ENCODE results near the gene TNFRSF8.
A peak's percentile ranks its signal among the peaks of the same experiment; 100 is the strongest.

Gene TNFRSF8

GRCh38 chr1:12176298-12177118, 113.4 kb downstream of the TNFRSF8 start:
- DNase-seq (ENCODE audit: low read depth): no peak

DNA sequence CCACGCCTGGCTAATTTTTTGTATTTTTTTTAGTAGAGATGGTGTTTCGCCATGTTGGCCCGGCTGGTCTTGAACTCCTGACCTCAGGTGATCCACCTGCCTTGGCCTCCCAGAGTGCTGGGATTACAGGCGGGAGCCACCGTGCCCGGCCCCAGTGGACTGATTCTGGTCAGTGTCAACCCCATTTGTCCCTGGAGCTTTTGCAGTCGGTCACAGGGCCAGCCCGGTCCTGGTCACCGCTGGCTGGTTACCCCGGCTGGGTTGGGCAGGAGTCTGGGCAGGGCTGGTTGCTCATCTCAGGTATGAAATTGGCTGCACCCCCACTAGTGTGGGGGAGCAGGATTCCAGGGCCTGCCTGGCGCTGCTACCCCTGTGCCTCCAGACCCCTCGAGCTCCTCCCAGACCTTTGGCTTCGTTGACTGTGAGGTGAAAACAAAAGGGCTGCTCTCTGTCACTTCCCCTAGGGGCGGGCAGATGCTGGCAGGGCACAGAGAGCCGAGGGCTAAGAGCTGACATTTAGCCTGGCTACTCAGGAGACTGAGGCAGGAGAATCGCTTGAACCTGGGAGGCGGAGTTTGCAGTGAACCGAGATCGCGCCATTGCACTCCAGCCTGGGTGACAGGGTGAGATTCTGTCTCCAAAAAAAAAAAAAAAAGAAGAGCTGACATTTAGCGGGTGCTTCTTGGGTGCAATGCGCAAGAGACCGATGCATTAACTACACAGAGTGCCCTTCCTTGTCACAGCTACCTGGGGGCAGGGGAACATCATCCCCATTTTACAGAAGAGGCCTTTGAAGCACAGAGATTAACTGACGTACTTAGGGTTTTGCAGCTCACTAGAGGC, 114.3 kb downstream of the TNFRSF8 start:
- DNase-seq (ENCODE audit: low read depth): no peak

GRCh38 chr1:12177999-12178441, 114.9 kb downstream of the TNFRSF8 start:
- DNase-seq (ENCODE audit: low read depth): peak; percentile 80

- no peak for DNase-seq (ENCODE audit: low read depth)
Measured at GRCh38 chr1:12178511-12178910, 115.4 kb downstream of the TNFRSF8 start.

DNA sequence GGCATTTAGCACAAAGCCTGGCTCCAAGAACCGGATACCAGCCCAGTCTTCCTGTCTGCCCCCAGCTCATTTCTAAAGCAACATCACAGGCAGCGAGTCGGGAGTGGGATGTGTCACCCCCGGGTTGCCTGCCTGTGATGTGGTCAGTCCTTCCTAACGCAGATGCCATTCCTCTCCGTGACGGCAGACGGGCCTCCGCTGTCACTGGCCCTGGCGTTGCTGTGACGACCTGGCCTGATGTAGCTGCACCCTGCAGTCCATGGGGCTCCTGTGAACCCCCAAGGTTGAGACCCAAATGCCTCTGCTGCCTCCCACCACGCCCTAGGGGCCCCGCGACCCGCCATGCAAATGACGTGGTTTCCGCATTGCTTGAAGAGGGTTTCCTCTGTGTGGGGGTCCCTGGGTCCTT, 116.0 kb downstream of the TNFRSF8 start:
- peak; percentile 57 for DNase-seq (ENCODE audit: low read depth)

DNA sequence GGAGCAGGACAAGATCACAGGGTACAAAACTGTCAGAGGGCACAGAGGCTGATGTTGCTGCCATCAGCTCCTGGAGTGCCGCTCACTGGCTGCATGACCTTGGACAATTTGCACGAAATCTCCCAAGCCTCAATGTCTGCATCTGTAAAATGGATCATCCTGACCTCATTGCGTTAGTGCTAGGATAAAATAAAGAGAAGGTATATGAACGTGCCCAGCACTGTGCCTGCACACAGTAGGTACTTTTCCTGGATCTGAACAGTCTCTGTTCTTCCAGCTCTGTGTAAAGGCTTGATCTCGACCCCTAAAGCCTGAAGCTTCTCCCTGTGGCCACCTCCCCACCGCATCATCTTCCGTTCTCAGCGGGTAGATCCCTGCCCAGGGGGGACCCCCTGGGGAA, 116.6 kb downstream of the TNFRSF8 start:
- no peak for DNase-seq (ENCODE audit: low read depth)

DNA sequence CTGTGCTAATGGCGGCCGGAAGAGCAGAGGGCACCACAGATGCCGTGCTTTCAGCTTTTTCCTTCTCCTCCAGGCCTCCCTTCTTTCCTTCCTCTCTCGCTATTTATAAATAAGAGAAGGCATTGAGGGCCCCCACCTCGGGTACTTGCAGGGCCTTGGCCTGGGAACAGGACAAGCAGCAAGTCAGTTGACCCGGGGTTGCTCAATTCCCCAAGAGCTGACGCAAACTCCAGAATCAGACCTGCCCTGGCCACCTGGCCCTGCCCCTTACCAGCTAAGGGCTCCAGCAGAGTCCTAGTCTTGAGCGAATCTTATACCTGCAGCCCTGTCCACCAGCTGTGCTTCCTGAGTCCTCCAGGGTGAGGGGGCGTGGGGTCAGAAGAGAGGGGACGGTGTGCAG, 117.2 kb downstream of the TNFRSF8 start:
- DNase-seq (ENCODE audit: low read depth): no peak

GRCh38 chr1:12180903-12181302, 117.8 kb downstream of the TNFRSF8 start:
- no peak for DNase-seq (ENCODE audit: low read depth)

GRCh38 chr1:12181568-12181967, 118.5 kb downstream of the TNFRSF8 start:
- no peak for DNase-seq (ENCODE audit: low read depth)

- no peak for DNase-seq (ENCODE audit: low read depth)
Measured at GRCh38 chr1:12182410-12182984, 119.4 kb downstream of the TNFRSF8 start.

GRCh38 chr1:12183095-12183794, 120.1 kb downstream of the TNFRSF8 start:
- no peak for DNase-seq (ENCODE audit: low read depth)

GRCh38 chr1:12184008-12184681, 121.0 kb downstream of the TNFRSF8 start:
- peak; percentile 77 for DNase-seq (ENCODE audit: low read depth)

DNA sequence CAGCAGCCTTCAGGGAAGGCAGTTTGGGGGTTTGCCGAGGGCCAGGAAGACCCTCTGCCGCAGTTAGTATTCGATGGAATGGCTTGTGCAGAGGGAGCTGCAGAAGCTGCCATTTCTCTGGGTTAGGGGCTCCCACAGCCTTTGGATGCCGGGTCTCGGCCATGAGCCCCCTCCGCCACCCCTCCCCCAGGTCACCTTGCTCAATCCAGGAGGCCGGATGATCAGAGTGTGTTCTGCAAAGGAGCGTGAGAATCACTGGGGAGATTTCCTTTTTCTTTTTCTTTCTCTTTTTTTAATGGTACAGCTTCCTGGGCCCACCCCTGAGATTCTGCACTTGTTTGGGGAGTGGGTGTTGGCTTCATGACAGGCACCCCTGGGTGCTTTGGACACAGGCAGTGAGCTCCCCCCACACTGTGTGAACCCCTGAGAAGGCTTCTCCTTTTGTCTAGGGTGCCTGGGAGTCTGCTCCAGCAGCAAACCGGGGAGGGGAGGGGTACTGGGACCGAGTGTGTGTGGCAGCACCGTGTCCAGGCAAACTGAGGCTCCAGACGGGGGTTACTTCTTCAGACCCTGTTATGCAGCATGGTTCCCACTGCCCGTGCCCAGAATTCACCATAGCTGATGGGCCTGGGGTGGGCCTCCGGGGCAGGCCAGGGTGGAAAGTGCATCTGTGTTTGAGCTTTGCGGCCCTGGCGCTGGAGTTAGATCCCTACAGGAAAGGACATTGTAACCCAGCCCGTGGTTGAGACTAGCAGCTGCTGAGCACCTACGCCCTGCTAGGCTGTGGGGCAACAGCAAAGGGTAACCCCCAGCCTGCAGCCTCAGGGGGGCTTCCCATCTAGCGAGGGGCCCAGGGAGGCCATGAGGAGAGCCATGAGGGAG, 122.2 kb downstream of the TNFRSF8 start:
- DNase-seq (ENCODE audit: low read depth): no peak

DNA sequence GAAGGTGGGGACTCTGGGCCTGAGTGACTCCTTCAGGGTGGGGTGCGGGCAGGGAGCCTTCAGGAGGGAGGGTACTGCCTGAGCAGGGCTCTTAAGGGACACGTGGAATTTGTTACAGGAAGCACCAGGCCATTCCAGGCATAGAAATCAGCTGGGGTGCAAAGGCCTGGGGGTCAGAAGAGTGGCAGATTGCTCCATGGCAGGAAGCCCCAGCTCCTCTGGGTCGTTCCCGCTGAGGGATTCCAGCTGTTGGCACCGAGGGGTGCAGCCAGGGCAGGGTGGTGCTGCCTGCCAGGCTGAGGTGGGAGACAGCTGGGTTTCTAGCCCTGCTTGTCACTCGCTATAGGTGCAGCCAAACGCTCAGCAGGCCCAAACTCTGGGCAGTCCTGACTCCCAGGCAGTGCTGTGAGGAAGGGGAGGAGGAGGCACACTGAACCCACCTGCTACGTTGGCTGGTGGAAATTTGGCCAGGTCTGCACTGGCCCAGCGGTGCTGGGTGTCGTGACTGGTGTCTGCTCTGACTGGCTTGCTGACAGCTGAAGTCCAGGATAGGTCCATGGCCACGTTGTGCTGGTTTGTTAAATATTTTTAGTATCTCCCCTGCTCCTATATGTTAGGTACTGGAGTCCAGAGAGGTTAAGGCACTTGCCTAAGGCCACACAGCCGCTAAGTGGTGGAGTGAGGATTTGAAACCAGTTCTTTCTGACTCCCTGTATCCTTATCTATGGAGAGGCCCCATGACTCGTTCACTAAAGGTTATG, 123.0 kb downstream of the TNFRSF8 start:
- DNase-seq (ENCODE audit: low read depth): no peak

GRCh38 chr1:12186679-12186985, 123.5 kb downstream of the TNFRSF8 start:
- DNase-seq (ENCODE audit: low read depth): no peak

GRCh38 chr1:12188115-12188514, 125.0 kb downstream of the TNFRSF8 start:
- no peak for DNase-seq (ENCODE audit: low read depth)

- DNase-seq (ENCODE audit: low read depth): no peak
Measured at GRCh38 chr1:12188657-12189327, 125.7 kb downstream of the TNFRSF8 start.

GRCh38 chr1:12189328-12189682, 126.2 kb downstream of the TNFRSF8 start:
- DNase-seq (ENCODE audit: low read depth): no peak

DNA sequence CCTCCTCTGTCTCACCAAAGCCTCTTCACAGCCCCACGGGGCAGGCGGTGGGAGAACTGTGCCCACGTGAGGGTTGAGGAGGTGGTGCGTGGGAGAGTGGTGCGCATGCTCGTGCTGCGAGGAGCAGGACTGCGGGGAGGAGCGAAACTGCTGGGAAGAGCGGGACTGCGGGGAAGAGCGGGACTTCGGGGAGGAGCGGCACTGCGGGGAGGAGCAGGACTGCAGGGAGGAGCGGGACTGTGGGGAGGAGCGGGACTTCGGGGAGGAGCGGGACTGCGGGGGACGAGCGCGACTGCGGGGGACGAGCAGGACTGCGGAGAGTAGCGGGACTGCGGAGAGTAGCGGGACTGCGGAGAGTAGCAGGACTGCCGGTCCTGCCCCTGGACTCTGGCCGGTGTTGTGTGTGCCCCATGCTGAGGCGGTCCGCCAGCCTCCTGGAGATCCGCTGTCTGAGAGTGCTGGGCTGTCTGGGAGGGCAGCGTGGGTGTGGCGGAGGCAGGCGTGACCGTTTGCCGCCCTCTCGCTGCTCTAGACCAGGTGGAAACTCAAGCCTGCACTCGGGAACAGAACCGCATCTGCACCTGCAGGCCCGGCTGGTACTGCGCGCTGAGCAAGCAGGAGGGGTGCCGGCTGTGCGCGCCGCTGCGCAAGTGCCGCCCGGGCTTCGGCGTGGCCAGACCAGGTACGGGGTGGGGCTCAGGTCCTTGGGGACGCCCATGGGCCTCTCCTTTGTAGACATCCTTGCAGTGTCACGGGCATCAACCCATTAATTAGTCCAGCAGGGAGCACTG, 128.3 kb downstream of the TNFRSF8 start:
- no peak for DNase-seq (ENCODE audit: low read depth)

Measured in iris pigment epithelial cell (primary cell).